NOMO-1 treated with dmso at 0.1 percent for 144 hours (cell line): ENCODE measurements around the gene ABCC1.
"Not testable (repeated sequence)": the region's sequence is repeated elsewhere in the genome, so short reads cannot be mapped to it uniquely, and the experiment has no call there.

Experiments used
- DNase-seq: peaks from one replicate; lab custom pipeline; 2025; ENCODE audit not compliant: unreplicated experiment; lab: John Stamatoyannopoulos, UW

Gene ABCC1

DNA sequence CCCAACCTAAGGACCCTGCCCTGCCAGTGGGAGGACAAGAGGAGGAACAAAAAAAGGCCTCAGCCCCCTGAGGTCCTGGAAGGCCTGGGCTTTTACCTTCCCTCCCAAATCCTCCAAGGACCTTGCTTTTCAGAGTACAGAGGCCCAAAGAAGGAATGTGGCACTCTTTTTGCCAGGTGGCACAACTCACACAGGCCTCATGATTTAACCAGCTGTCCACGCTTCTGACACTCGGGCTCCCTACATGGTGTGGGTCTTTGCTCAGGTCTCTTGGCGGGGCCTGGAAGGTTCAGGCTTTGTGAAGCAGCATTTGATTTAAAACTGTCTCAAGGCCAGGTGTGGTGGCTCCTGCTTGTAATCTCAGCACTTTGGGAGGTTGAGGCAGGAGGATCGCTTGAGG lies 153.3 kb downstream of the ABCC1 start:
- no peak for DNase-seq

DNA sequence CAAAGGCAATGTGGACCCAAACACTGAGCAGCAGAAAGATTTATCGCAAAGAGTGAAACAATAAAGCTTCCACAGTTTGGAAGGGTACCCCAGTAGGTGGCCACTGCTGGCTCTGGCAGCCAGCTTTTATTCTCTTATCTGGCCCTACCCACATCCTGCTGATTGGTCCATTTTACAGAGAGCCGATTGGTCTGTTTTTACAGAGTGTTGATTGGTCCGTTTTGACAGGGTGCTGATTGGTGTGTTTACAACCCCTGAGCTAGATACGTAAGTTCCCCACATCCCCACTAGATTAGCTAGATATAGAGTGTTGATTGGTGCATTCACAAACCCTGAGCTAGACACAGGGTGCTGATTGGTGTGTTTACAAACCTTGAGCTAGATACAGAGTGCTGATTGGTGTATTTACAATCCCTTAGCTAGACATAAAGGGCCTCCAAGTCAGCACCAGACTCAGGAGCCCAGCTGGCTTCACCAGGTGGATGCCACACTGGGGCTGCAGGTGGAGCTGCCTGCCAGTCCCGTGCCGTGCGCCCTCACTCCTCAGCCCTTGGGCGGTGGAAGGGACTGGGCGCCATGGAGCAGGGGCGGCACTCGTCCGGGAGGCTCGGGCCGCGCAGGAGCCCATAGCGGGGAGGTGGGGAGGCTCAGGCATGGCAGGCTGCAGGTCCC lies 154.9 kb downstream of the ABCC1 start:
- DNase-seq, result not testable (repeated sequence)

DNA sequence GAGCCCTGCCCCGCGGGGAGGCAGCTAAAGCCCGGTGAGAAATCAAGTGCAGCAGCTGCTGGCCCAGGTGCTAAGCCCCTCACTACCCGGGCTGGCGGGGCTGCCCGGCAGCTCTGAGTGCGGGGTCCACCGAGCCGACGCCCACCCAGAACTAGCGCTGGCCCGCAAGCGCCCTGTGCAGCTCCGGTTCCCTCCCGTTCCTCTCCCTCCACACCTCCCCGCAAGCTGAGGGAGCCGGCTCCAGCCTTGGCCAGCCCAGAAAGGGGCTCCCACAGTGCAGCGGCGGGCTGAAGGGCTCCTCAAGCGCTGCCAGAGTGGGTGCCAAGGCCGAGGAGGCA lies 155.4 kb downstream of the ABCC1 start:
- not testable (repeated sequence) for DNase-seq

DNA sequence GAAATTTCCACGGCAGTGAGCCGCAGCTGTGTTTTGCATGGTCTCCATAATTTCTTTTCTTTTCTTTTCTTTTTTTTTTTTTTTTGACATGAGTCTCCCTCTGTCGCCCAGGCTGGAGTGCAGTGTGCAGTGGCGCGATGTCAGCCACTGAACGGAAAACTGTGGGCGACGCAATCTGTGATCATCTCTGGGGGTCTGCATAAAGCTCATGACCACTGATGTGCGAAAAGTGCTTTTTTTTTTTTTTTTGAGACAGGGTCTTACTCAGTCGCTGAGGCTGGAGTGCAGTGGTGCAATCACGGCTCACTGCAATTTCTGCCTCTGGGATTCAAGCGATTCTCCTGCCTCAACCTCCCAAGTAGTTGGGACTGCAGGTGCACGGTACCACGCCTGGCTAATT lies 156.2 kb downstream of the ABCC1 start:
- no peak for DNase-seq

DNA sequence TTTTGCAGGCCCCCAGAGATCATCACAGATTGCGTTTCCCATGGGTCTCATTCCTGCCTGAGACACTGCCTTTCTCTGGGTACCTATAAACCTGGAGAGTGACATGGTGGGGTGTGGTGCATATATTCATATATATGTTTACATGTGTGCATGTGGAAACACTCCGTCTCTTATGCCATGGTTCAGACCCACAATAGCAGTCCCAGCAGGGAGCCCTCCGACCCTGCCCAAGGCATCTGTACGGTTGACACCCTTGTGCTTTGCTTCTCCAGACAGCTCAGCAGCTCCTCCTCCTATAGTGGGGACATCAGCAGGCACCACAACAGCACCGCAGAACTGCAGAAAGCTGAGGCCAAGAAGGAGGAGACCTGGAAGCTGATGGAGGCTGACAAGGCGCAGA lies 157.1 kb downstream of the ABCC1 start:
- no peak for DNase-seq

DNA sequence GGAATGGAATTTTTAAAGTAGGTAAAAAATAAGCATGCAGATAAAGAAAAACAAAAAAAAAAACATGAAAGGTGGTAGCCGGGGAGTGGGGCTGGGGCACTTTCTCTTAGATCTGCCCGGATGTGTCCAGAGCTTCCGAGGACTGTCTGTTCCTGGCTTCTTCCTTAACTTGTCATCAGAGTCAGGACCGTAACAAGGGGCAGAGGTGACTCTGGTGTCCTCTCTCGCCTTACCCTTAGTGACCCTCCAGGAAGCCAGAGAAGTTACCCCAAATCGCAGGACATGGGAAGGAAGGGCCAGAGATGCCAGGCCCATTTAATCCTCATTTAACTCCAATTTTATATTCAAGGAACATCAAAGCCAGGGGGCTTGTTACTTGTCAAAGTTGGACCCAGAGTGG lies 158.4 kb downstream of the ABCC1 start:
- no peak for DNase-seq

DNA sequence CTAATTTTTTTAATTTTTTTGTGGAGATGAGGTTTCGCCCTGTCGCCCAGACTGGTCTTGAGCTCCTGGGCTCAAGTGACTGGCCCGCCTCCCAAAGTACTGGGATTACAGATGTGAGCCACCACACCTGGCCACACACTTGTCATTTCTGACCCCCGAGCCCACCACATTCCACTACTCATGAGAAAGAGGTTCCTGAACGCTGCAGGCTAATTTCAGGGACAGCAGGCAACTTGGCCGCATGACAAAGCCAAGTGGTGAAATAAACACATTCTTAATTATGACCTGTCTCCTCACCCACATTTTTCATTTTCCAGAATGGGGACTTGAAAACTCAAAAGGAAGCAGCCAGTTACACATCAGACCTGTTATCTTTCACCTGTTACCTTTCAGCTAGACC lies 159.3 kb downstream of the ABCC1 start:
- DNase-seq, result no peak

DNA sequence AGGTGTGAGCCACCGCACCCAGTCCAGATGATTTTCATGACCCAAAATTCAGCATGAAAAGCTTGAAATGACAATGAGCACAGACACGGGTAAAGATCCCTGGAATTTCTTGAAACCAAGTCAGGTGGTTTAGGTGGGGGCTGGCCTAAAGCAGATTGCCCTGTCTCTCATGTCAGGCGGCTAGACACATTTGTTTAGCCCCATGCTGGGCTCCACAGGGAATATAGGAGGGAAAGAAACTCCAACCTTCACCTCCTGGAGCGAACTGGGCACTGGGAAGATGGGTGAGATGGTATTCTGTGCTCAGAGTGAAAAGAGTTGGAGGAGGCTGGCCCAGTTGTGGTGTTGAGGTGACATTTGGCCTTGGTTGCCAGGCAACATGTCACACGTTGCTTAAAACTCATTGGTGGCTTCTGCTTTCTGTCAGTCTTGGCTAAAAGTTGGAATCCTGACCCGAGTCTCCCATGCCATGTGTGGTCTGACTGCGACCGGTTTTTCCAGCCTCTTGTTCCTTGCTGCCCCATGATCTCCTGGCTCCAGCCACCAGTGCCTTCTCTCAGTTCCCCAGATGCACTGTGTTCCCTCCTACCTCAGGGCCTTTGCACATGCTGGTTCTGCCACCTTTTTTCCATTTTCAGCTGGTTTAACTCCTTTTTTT lies 160.2 kb downstream of the ABCC1 start:
- DNase-seq, result no peak

DNA sequence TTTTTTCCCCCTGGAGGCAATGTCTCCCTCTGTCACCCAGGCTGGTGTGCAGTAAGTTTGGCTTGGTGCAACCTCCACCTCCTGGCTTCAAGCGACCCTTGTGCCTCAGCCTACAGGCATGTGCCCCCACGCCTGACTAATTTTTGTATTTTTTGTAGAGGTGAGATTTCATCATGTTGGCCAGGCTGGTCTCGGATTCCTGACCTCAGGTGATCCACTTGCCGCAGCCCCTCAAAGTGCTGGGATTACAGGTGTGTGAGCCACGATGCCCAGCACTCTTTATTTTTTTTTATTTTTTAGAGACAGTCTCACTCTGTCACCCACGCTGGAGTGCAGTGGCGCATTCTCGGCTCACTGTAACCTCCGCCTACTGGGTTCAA lies 160.7 kb downstream of the ABCC1 start:
- no peak for DNase-seq

DNA sequence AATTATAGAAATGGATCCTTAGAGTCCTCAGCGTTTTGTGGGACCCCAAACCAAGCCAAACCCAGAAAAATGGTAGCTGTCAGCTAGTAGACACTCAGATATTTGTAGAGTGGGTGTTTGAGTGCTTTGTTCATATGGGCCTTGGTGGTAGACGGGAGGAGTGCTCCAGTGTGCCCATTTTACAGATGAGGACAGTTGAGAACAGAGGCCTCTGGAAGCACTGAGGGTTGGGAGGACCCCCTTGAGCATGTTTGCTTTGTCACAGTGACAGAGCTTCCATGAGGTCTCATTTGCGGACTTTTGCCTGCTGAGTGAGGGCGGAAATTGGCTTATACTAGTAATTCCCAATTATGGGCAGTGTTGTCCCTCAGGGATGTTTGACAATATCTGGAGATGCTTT lies 162.2 kb downstream of the ABCC1 start:
- no peak for DNase-seq

DNA sequence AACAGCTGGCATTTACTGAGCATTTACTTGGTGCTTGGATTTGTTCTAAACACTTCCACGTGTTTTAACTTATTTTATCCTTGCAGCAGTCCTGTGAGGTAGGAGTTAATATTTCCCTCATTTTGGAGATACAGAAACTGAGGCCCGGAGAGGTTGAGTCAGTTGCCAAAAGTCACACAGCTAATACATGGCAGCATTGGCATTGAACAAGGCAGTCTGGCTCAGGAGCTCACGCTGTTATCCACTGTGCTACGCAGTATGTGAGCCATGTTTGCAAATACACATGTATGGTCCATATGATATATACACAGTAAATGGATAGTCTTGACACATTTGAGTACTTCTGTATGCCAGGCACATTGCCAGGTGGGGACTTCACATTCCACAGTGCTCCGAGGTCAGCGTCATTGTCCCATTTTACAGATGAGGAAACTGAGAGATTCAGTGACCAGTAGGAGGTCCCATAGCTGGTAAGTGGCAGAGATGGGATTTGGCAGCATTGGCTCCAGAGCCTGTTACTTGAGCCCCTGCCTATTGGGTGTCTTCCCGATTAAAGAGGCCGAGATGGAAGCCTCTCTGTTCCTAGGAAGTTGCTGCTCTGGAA lies 163.1 kb downstream of the ABCC1 start:
- no peak for DNase-seq

DNA sequence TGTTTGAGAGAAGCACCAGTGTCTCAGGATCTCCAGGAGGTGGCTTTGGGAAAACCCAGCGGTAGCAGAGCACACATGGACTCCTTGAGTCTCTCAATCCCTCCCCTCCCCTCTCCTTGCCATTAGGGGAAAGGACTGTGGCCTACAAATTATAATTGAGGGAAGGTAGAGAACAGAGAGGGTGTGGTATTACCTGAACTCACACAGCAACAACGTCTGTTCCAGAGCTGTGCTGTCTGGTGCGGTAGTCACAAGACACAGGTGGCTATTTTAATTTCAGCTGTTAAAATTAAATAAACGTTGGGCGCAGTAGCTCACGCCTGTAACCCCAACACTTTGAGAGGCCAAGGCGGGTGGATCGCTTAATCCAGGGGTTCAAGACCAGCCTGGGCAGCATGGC lies 163.7 kb downstream of the ABCC1 start:
- no peak for DNase-seq

DNA sequence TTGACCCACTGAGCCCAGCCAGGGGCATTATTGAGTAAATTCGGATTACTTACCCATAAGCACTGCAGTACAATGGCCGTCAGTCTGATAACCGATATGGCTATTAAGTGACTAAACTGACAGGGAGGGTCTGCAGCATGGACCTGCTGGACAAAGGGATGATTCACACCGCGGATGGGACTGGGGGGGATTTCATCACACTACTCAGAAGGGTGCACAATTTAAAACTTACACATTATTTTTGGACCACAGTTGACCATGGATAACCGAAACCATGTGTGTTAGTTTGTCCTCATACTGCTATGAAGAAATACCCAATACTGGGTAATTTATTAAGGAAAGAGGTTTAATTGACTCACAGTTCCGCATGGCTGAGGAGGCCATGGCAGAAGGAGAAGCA lies 167.4 kb downstream of the ABCC1 start:
- DNase-seq, result no peak

DNA sequence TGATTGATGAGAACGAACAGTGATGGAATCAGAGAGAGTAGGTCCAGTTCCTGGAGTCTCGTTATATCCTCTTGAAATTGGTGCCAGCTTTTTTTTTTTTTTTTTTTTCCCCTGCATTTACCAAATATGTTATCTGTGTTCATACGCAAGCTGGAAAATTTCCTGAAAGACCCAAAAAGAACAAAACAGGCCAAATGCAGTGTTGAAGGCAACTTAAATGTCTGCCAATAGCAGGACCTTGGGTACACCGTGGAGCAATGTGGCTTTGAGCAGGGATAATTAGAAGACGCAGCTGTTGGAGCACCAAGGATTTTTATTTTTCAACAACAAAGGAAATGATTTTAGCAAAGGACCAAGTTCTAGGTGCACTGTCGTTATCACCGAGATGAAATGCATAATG lies 168.9 kb downstream of the ABCC1 start:
- no peak for DNase-seq

DNA sequence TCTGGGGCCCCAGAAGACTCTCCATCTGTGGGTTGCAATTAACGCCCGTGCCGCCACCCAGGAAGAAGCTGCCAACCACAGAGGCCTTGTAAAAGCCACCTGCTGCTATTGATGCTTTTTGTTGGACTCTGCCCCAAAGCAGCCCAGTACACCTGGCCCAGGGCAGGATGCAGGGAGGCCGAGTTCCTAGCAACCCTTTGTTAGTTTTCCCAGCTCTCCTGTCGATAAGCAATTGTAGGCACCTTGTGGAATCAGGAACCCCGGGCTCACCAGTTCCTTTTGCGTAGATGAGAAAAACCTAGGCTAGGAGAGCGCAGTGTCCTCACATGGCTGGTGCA lies 170.6 kb downstream of the ABCC1 start:
- no peak for DNase-seq

DNA sequence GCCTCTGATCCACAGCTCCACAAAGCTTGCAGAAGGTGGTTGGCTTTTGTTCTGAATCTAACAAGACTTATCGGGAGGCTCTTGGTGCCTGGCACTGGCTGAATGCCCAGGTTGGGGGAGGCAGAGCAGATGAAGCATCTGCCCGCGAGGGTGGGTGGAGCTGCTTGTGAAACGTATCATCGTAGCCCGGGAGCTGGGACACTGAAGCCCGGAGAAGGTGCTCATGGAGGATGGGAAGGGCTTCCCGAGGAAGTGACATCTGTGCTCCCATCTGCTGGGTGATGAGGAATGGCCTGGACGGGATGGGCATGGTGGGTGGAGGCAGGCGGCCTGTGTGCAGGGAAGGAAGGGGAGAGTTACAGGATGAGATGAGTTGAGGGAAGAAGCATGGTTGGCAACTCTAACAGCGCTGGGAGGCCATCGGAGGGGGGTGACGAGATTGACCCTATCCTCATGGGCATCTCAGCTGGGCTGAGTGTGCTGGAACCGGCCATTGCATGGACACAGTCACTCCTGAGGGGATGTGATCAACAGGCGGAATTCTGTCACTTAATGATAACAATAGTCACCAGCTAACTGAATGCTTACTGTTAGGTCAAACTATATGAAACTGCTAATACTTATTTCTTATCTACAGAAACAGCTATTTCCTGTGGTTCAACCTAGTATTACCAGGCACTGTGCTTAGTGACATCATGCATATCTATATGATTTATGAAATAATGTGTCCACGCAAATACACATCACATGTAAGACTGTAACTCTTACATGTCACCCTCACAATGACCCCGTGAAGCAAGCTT lies 171.2 kb downstream of the ABCC1 start:
- DNase-seq, result no peak

DNA sequence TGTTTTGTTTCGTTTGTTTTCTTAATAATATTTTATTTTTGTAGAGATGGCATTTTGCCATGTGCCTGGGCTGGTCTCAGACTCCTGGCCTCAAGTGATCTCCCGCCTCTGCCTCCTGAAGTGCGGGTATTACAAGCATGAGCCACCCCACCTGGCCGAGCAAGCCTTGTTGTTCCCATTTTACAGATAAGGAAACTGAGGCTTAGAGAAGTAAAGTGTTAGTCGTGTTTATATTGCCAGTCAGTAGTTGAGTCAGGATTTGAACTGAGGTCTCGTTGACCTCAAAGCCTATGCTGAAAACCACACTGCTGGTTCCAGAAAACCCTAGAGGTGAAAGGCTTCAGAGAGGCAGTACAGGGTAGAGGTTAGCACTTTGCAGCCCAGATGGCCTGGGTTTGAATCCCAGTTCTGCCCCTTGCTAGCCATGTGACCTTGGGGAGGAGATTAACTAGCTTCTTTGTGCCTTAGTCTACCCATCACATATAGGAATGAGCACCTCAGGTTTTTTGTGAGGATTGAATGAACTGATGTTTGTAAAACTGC lies 171.8 kb downstream of the ABCC1 start:
- DNase-seq, result no peak

DNA sequence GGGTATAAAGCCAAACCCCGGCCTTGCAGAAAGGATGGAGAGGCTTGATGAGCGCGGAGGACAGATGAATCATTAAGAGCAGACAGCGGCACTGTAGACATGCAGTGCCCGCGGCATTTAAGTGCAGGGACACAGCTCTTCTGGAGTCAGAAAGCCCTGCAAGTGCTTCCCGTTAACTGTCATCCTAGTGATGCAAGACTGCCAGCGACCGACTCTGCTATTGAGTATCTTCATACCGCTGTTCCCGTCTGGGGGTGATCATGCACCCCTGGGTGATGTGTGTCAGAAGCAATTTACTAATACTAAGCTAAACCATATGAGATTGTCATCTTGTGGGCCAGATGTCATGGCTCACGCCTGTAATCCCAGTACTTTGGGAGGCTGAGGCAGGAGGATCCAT lies 172.8 kb downstream of the ABCC1 start:
- no peak for DNase-seq

DNA sequence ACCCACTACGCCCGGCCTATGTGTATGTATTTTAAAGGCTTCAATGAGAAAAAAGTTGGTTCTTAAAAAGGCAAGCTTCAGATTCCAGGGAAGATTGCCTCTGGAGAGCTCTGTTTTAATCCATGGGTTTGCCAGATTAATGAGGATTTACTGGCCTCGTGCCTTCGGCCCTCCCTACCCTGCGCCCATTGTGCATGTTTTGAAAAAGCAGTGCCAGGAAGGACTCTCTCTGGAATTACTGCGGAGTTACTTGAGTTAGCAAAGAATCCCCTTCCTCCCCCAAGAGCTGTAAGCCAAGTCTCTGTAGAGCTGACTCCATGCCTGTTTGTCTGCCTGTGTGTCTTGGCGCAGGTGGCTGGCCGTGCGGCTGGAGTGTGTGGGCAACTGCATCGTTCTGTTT lies 175.0 kb downstream of the ABCC1 start:
- no peak for DNase-seq

DNA sequence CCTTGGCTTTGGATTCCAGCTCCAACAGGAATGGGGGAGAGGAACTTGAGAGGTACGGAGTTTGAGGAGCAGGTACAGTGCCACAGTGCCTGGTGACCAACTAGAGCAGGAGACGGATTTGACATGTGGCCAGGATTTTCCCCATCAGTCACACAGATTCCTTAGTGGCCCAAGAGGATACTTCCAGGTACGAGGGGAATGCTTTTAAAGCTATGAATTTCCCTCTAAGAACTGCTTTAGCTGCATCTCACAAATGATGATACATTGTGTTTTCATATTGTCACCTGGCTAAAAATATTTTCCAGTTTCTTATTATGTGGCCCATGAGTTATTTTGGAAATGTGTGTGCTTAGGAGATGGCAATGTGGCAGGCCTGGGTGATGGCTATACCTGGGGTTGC lies 175.6 kb downstream of the ABCC1 start:
- no peak for DNase-seq

DNA sequence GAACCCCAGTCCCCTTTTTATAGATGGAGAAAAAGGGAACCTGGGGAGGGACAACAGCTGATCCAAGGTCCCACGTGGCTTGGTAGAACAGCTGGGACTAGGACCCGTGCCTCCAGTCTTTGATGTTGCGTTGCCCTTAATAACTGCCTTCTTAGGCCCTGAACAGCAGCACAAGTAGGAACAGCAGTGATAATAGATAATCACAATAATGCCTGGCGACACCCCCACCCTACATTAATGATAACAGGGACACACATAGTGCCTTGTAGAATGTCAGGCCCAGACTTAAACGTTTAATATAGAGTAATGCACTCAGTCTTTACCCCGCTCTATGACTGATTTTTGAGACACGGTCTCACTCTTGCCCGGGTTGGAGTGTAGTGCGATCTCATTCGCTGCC lies 177.5 kb downstream of the ABCC1 start:
- DNase-seq, result no peak
